ENCODE data around the gene SELENON.

The SELENON gene

DNA sequence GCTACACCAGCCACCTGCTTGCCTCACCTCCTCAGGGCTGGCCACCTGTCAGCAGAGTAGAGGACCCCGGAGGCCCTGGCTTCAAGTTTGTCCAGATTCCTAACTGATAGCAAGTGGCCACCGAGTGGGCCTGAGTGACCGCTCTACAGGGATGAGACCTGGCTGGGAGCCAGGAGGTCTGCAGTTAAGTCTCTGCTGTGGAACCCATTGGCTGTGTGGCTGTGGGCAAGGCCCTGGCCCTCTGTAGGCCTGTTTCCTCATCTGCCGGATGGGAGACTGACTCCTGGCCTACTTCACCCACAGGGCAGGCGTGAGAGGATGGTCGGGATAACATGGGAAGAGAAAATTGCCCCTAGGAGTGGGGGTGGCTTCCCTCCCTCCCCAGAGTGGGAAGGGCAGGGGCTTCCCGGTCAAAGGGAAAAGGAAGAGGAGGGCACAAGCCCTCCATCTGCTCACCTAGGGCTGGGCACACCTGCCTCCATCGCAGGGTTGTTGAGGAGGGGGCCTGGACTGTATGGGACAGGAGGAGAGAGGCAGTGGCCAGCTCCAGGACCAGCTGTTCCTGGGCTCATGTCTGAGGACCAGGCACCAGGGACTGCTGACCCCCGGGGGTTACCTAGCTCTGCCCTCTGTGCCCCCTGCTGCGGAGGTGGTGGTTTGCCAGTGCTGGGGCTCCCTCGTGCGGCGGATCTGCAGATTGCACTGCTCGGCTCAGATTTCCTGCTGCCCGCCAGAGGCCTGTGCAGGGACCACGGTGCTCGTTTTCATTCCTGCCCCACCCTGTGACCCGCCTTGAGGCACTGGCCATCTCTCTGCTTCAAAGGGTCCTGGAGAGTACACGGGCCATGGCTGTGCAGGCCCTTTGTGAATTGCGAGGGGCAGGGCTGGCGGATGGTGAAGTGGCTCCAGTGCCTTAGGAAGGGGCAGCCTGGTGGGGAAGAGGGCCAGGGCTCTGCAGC, 10.6 kb downstream of the SELENON start:
- DNase-seq (ENCODE audit: low read depth) = peak; percentile 72

GRCh38 chr1:25811384-25812082, 11.5 kb downstream of the SELENON start:
- no peak for DNase-seq (ENCODE audit: low read depth)

- no peak for DNase-seq (ENCODE audit: low read depth)
Measured at GRCh38 chr1:25813071-25813733, 13.2 kb downstream of the SELENON start.

- no peak for DNase-seq (ENCODE audit: low read depth)
Measured at GRCh38 chr1:25813734-25814471, 13.9 kb downstream of the SELENON start.

DNA sequence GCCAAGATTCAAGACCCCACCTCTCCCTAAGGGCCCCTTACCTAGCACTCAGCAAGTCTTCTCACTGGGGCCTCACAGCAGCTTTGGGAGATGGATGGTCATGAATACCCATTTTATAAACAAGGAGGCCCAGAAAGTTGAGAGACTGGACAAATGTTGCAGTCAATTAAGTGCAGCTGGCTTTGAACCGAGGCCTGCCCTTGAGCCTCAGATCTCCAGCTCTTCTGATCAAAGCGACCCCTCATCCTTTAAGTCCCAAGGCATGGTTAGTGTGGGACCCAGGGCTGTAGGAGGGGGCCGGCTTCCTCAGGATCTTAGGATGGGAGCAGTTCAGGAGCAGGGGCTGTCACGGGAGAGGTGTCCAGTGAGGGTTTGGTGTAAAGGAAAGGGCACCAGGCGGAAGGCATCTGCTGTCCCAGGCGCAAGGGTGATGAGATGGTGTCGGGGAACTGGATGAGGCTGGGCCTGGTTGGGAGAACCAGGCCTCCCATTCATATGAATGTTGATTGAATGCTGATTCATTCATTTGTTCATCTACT, 14.6 kb downstream of the SELENON start:
- no peak for DNase-seq (ENCODE audit: low read depth)

DNA sequence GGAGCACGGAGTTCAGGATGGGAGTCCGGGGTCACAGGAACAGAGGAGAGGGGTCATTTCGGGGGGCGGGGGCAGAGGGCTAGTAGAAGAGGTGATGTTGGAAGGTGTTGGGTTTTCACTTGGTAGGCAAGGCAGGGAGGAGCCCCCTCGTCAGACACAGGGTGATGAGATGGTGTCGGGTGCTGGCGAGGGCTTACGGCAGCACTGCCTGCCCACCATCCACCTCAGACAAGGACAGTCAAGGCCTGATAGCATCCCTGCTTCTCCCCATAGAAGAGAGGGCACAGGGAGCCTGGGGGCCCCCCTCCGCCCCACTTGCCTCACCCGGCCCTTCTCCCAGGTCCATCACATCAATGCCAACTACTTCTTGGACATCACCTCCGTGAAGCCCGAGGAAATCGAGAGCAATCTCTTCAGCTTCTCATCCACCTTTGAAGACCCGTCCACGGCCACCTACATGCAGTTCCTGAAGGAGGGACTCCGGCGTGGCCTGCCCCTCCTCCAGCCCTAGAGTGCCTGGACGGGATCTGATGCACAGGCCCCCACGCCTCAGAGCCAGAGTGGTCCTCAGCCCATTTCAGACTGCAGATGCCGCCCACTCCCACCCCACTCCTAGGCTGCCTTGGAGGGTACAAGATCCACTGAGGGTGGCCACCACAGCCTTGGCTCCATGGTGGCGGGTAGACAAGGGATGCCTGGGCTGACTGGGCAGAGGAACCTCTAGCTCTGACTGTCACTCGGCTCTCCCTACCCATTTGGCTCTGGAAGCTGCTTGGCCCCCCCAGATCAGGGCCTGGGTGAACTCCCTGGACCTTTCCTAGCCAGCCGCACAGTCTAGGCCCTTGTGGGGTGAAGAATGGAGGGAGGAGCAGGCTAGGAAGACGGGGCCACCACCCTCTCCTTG, 15.5 kb downstream of the SELENON start:
- no peak for DNase-seq (ENCODE audit: low read depth)

GRCh38 chr1:25816112-25816718, 16.2 kb downstream of the SELENON start:
- no peak for DNase-seq (ENCODE audit: low read depth)

DNA sequence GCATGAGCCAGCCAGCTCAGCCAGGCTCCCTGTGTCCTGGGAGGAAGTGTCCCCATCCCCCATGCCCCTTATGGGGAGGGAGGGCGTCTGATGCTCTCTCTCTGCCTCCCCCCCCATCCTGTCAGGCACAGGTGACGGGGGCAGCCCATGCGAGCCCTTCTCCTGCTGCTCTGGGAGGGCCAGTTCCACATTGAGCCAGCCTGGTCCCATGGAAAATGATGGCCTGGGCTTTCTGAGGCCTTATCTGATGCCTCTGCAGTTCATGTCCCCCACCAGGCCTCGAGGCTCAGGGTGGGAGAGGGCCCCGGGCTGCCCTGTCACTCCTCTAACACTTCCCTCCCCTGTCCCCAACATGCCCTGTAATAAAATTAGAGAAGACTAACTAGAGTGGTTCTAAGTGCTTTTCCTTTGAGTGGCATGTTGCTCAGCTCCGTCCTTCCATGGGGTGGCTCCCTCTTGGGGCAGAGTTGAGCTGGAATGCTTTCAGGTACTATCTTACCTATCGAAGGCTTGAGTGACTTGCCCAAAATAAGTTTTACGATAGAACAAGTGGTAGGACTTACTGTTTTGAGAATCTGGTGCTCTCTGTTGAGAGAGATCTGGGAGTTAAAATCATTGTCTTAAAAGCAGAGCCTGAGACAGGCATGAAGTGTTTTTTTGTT, 18.0 kb downstream of the SELENON start:
- no peak for DNase-seq (ENCODE audit: low read depth)

- DNase-seq (ENCODE audit: low read depth) = no peak
Measured at GRCh38 chr1:25818569-25818968, 18.6 kb downstream of the SELENON start.

DNA sequence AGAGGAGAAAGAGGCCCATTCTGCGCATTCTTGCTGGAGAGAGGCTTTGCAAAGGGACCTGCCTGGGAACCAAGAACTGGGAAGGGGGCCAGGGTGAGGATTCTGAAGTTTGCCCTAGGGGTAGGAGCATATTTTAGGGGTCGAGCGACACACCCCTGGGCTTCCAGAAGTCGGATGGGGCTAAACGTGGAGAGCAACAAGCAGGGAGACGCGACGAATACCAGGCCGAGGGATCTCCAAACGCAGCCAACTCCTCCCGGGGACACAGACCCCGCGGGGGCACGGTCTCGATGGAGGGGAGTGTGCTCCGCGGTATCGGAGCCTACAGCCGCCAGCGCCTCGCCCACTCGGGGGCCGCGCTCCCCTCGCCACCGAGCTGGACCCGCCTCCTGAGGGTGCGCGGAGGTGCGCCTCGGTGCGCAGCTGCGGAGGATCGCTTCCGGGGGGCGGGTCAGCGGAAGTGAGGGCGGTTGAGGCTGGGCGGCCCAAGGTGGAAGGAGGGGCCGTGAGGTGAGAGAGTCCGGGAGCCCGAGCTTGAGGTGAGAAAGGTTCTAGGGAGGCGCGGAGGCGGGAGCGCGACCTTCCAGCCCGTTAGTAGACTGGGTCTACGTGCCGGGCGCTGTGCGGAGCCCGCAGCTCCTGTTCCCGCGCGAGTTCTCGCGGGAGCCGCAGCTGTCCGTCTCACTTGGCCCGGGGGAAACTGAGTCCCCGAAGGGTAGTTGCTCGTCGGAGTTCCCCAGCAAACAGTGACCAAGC, 19.7 kb downstream of the SELENON start, which contains the start of gene MTFR1L:
Gene MTFR1L, plus strand, starts transcription at position 464 of the 756 bp plus-strand sequence. CDS start 3,151 bp downstream, outside the sequence.
- DNase-seq (ENCODE audit: low read depth) = peak; percentile 88

DNA sequence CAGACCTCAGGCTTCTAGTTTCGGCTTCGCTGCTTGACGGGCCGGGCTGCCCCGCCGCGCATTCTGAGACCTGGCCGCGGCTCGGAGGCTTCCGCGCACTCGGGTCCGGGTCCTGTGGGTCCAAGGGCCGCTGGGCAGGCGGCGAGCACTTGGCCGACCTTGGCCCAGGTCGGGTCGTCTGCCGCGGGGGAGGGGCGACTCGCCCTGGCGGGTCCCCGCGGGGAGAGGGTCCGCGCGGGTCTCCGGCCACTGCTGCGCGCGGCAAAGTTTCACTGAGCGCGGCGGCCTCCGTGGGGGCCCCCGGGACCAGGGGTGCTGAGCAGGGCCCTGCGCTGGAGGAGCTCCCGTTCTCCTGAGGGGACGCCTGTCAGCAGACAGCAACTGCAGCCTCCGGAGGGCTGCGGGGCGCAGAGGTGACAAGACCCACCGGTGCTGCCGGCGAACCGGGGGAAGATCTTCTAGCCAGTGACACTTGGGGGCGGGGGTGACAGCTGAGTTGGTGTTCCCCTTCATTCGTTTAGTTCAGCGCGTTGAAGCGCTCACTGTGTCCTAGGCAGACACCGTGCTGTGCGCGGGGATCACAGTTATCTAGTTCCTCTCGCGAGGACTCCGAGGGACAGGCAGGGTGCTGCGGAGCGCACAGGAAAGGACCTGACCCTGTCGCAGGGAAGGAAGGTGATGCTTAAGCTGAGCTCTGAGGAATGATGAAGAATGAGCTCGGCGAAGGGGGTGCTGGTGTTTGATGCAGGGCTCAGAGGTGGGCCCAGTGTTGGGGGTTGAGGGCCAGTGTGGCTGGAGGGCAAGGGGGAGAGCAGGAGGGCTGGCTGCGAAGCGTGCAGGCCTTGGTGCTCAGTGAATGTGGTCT, 20.5 kb downstream of the SELENON start:
- DNase-seq (ENCODE audit: low read depth) = peak; percentile 54

GRCh38 chr1:25821112-25821476, 21.1 kb downstream of the SELENON start:
- DNase-seq (ENCODE audit: low read depth) = no peak

DNA sequence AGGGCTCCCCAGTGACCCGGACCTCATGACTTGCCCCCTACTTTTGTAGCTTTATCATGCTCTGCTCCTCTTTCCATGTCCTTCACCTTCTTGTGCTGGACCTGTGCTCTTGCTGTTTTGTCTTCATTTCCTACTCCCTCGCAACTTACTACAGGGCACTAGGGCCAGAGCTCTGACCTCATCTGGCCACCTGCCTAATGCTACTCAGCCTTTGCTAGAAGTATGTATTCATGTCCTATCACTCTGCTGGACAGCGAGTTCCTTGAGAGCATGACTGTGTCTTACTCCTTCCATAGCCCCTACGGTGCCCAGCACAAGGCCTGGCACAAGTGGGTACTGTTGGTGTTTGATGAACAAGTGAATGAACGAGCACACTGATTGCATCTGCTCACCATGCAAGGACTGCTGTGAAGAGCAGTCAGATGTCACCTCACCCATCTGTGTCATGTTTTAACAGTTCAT, 21.7 kb downstream of the SELENON start:
- DNase-seq (ENCODE audit: low read depth) = no peak

DNA sequence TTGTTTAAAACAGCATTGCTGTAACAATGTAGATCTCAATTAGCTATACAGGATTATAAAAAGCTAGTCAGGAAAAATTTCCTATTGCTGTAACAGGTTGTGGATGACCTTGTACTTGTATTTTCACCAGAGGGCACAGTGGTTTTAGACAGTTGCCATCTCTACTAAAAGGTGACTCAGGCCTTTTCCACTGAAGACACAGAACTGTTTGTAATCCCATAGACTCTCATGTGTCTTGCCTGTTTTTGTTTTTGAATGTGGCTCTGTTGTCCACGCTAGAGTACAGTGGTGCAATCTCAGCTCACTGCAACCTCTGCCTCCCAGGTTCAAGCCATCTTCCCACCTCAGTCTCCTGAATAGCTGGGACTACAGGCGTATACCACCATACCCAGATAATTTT, 25.6 kb downstream of the SELENON start:
- DNase-seq (ENCODE audit: low read depth) = no peak

GRCh38 chr1:25826571-25826970, 26.6 kb downstream of the SELENON start:
- DNase-seq (ENCODE audit: low read depth) = no peak

DNA sequence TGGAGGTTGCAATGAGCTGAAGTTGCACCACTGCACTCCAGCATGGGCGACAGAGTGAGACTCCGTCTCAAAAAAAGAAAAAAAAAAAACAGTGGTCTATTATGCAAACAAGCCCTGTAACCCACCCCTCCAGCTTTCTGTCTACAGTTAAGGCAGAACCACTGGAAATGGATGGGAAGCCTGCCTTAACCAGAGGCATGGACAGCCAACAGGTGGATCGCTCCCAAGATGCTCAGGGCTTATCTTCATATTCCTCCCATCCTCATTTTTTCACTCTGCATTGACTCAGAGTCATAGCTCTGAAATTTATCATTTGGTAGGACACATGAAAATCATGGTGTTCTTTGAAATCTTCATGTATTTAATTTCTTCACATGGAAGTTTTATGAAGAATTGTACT, 28.5 kb downstream of the SELENON start:
- DNase-seq (ENCODE audit: low read depth) = no peak

DNA sequence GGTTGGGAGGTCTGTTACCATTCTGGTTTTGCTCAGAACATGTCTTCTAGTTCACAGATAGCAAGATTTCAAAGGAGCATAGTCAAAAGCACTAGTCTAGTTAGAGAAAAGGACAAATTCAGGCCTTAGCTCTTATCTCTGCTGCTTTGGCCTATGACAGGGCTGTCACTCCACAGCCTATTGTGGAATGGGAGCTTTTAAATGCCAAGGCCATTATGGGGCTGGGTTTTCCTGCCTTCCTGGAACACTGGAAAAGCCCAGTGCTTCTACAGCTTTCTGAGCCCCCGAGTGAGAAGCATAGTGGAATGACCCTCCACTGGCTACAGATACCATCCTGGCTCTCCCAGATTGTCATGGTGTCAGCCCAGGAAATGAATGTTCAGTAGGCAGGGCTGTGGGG, 29.1 kb downstream of the SELENON start:
- DNase-seq (ENCODE audit: low read depth) = no peak
